ENCODE measurements around the gene USP6NL. TPM values are rescaled to one million over a fixed set of nuclear protein-coding genes. Genes with fewer than 3 reads are reported as not detected.

The USP6NL gene
- total and polyA plus RNA-seq, 2 of the 13 experiments (the other 11 are each of a cell fraction or from before 2014, with no cell fraction given) = 10.5 to 22.9 TPM

- DNase-seq (ENCODE audit: low spot score) = no peak
- Histone ChIP-seq H3K4me1 (ENCODE audit: insufficient read depth, low read length) (0 out of 2 replicates have a peak, but pooled peaks cover 6% of the 10 kb centered on the region), H4K20me1 (ENCODE audit: insufficient read depth, low read length) (no peaks in the 10 kb centered on the region), H2AFZ (ENCODE audit: low read length) (no peak overlapping the region), H3K79me2 (ENCODE audit: insufficient read depth, low read length) (no peaks in the 10 kb centered on the region), H3K9ac (ENCODE audit: insufficient read depth, low read depth, low read length) (no peak overlapping the region), H3K27ac (ENCODE audit: extremely low read length, insufficient read depth, low read length) (no peak overlapping the region), H3K36me3 (replicated peaks in 1 of 2; ENCODE audit: control insufficient read depth in 1 of 2, insufficient read depth in 2 of 2, low read length in 2 of 2) (no peaks in the 10 kb centered on the region), H3K9me3 (ENCODE audit: low read length) (no peaks in the 10 kb centered on the region), H3K27me3 (ENCODE audit: control insufficient read depth in 1 of 2, insufficient read depth in 2 of 2, low read length in 2 of 2) (peaks cover 0 to 26% of the 10 kb centered on the region in 2 experiments; a peak in 2 of 5 replicates), H3K4me3 (replicated peaks in 1 of 3; ENCODE audit: insufficient read depth in 1 of 3, low read depth in 2 of 3, low read length in 3 of 3) (no peak overlapping the region), H3K4me2 (ENCODE audit: low read depth, low read length) (no peak overlapping the region)
- peak; percentile 51; the same call in 1 of the 2 replicates for TF ChIP-seq ZBTB33 (CRISPR knock-in tag; IDR thresholded peaks at IDR 0.05)
- TF ChIP-seq ZNF276 (CRISPR knock-in tag; IDR thresholded peaks at IDR 0.05; ENCODE audit: low read depth) = no peak
- in situ Hi-C loops (cut with HindIII; ENCODE audit: extremely low pct_ligation_motif_present, low pct_unique_long_range_greater_than_20kb) = no loop called here
- intact Hi-C loops (cut with micrococcal nuclease; ENCODE audit: unreplicated experiment) = no loop called here
- CTCF ChIA-PET (ENCODE audit: low intra/inter-chr PET ratio, low total read pairs) = no interaction called here
- BruUV-seq (replicated peaks) = no TSS peak
- 59% methylated on average over 8 of the region's 9 CpGs for WGBS (ENCODE audit: low lambda C conversion rate)
- ATAC-seq = no peak
- no peak for FAIRE-seq
- POLR2A ChIA-PET = no interaction called here
Observed at GRCh38 chr10:11654659-11655058, 43.2 kb upstream of the USP6NL start.

GRCh38 chr10:11653758-11654471, 42.5 kb upstream of the USP6NL start:
- 17% methylated on average over 8 of the region's 8 CpGs for WGBS (ENCODE audit: low lambda C conversion rate)
- ATAC-seq (no peak), DNase-seq (ENCODE audit: low spot score) (no peak), FAIRE-seq (no peak)
- Histone ChIP-seq H3K4me2 (ENCODE audit: low read depth, low read length) (no peak overlapping the region), H3K36me3 (replicated peaks in 1 of 2; ENCODE audit: control insufficient read depth in 1 of 2, insufficient read depth in 2 of 2, low read length in 2 of 2) (no peaks in the 10 kb centered on the region), H3K9me3 (ENCODE audit: low read length) (no peaks in the 10 kb centered on the region), H3K27me3 (ENCODE audit: control insufficient read depth in 1 of 2, insufficient read depth in 2 of 2, low read length in 2 of 2) (peaks cover 0 to 26% of the 10 kb centered on the region in 2 experiments; a peak in 2 of 5 replicates), H3K79me2 (ENCODE audit: insufficient read depth, low read length) (no peaks in the 10 kb centered on the region), H3K4me3 (replicated peaks in 1 of 3; ENCODE audit: insufficient read depth in 1 of 3, low read depth in 2 of 3, low read length in 3 of 3) (no peak overlapping the region), H3K4me1 (ENCODE audit: insufficient read depth, low read length) (0 out of 2 replicates have a peak, but pooled peaks cover 13% of the 10 kb centered on the region), H4K20me1 (ENCODE audit: insufficient read depth, low read length) (no peaks in the 10 kb centered on the region), H2AFZ (ENCODE audit: low read length) (no peak overlapping the region), H3K9ac (ENCODE audit: insufficient read depth, low read depth, low read length) (no peak overlapping the region), H3K27ac (ENCODE audit: extremely low read length, insufficient read depth, low read length) (no peak overlapping the region)
- TF ChIP-seq USF2 (IDR thresholded peaks at IDR 0.05; ENCODE audit: low read depth, low read length) (0 out of 2 replicates have a peak, but pooled peaks have one; percentile 35), USF2 (CRISPR knock-in tag; IDR thresholded peaks at IDR 0.05; ENCODE audit: borderline replicate concordance) (no peak), YEATS2 (CRISPR knock-in tag; IDR thresholded peaks at IDR 0.05; ENCODE audit: borderline replicate concordance) (no peak), ZNF136 (CRISPR knock-in tag; IDR thresholded peaks at IDR 0.05; ENCODE audit: low read depth) (no peak), KDM3A (CRISPR knock-in tag; IDR thresholded peaks at IDR 0.05; ENCODE audit: low read depth) (no peak), ZNF619 (CRISPR knock-in tag; IDR thresholded peaks at IDR 0.05) (no peak), RAD51 (IDR thresholded peaks at IDR 0.05; ENCODE audit: borderline replicate concordance) (peak; percentile 62; the same call in 1 of the 2 replicates)
- ChIA-PET POLR2A (no interaction called here), CTCF (ENCODE audit: low intra/inter-chr PET ratio, low total read pairs) (no interaction called here)
- no TSS peak for BruUV-seq (replicated peaks)
- in situ Hi-C loops (cut with HindIII; ENCODE audit: extremely low pct_ligation_motif_present, low pct_unique_long_range_greater_than_20kb) = no loop called here
- intact Hi-C loops (cut with micrococcal nuclease; ENCODE audit: unreplicated experiment) = no loop called here

Data from HepG2 (cell line).